ENCODE measurements around the gene POLR2E.

The POLR2E gene

GRCh38 chr19:1063909-1064660, 31.1 kb downstream of the POLR2E start:
- peak; percentile 45 for DNase-seq (ENCODE audit: low spot score)

- DNase-seq (ENCODE audit: low spot score): peak; percentile 96
Observed at GRCh38 chr19:1063030-1063908, 31.9 kb downstream of the POLR2E start.

GRCh38 chr19:1062387-1063029, 32.7 kb downstream of the POLR2E start:
- DNase-seq (ENCODE audit: low spot score): no peak

GRCh38 chr19:1061987-1062386, 33.2 kb downstream of the POLR2E start:
- DNase-seq (ENCODE audit: low spot score): no peak

- DNase-seq (ENCODE audit: low spot score): no peak
Observed at GRCh38 chr19:1060689-1061088, 34.5 kb downstream of the POLR2E start.

- peak; percentile 11 for DNase-seq (ENCODE audit: low spot score)
Observed at GRCh38 chr19:1058112-1058511, 37.1 kb downstream of the POLR2E start.

GRCh38 chr19:1057176-1057855, 37.9 kb downstream of the POLR2E start:
- peak; percentile 52 for DNase-seq (ENCODE audit: low spot score)

- no peak for DNase-seq (ENCODE audit: low spot score)
Observed at GRCh38 chr19:1055886-1056620, 39.1 kb downstream of the POLR2E start.

GRCh38 chr19:1055028-1055425, 40.1 kb downstream of the POLR2E start:
- DNase-seq (ENCODE audit: low spot score): no peak

- no peak for DNase-seq (ENCODE audit: low spot score)
Observed at GRCh38 chr19:1054102-1055027, 40.8 kb downstream of the POLR2E start.

GRCh38 chr19:1053176-1054101, 41.7 kb downstream of the POLR2E start:
- no peak for DNase-seq (ENCODE audit: low spot score)

- no peak for DNase-seq (ENCODE audit: low spot score)
Observed at GRCh38 chr19:1052349-1052975, 42.7 kb downstream of the POLR2E start.

- no peak for DNase-seq (ENCODE audit: low spot score)
Observed at GRCh38 chr19:1051791-1052190, 43.4 kb downstream of the POLR2E start.

GRCh38 chr19:1050989-1051788, 44.0 kb downstream of the POLR2E start:
- no peak for DNase-seq (ENCODE audit: low spot score)

GRCh38 chr19:1049800-1050199, 45.4 kb downstream of the POLR2E start:
- no peak for DNase-seq (ENCODE audit: low spot score)

- DNase-seq (ENCODE audit: low spot score): no peak
Observed at GRCh38 chr19:1049106-1049505, 46.1 kb downstream of the POLR2E start.

- no peak for DNase-seq (ENCODE audit: low spot score)
Observed at GRCh38 chr19:1047696-1048147, 47.5 kb downstream of the POLR2E start.

Data from NAMALWA (cell line).